ENCODE measurements around the gene CALHM1.
"Not testable (repeated sequence)": the region's sequence is repeated elsewhere in the genome, so short reads cannot be mapped to it uniquely, and the experiment has no call there.

Gene CALHM1

GRCh38 chr10:103486635-103487409, 28.1 kb upstream of the CALHM1 start:
- not testable (repeated sequence) for DNase-seq (ENCODE audit: low read depth in 1 of 2, low spot score in 1 of 2)

- DNase-seq (ENCODE audit: low read depth in 1 of 2, low spot score in 1 of 2): peak in 1 of 2 donors; percentile 41
These were observed 23.4 kb upstream of the CALHM1 start for GRCh38 chr10:103481974-103482531.

- DNase-seq (ENCODE audit: low read depth in 1 of 2, low spot score in 1 of 2): no peak
These were observed 21.8 kb upstream of the CALHM1 start for GRCh38 chr10:103480521-103480920.

GRCh38 chr10:103479135-103479534, 20.4 kb upstream of the CALHM1 start, which contains the start of gene CALHM3:
Gene CALHM3, minus strand, starts transcription at chr10:103479240. Its CDS starts 208 bp downstream, at chr10:103479032.
- no peak for DNase-seq (ENCODE audit: low read depth in 1 of 2, low spot score in 1 of 2)

- no peak for DNase-seq (ENCODE audit: low read depth in 1 of 2, low spot score in 1 of 2)
These were observed 20.0 kb upstream of the CALHM1 start for GRCh38 chr10:103478671-103479070.

GRCh38 chr10:103476046-103476768, 17.5 kb upstream of the CALHM1 start:
- DNase-seq (ENCODE audit: low read depth in 1 of 2, low spot score in 1 of 2): no peak

GRCh38 chr10:103475437-103475836, 16.7 kb upstream of the CALHM1 start:
- DNase-seq (ENCODE audit: low read depth in 1 of 2, low spot score in 1 of 2): no peak

GRCh38 chr10:103474077-103474476, 15.4 kb upstream of the CALHM1 start:
- no peak for DNase-seq (ENCODE audit: low read depth in 1 of 2, low spot score in 1 of 2)

- DNase-seq (ENCODE audit: low read depth in 1 of 2, low spot score in 1 of 2): no peak
These were observed 14.6 kb upstream of the CALHM1 start for GRCh38 chr10:103473261-103473671.

- no peak for DNase-seq (ENCODE audit: low read depth in 1 of 2, low spot score in 1 of 2)
These were observed 13.3 kb upstream of the CALHM1 start for GRCh38 chr10:103472005-103472404.

- DNase-seq (ENCODE audit: low read depth in 1 of 2, low spot score in 1 of 2): peak in 1 of 2 donors; percentile 34
These were observed 12.3 kb upstream of the CALHM1 start for GRCh38 chr10:103470761-103471653.

- DNase-seq (ENCODE audit: low read depth in 1 of 2, low spot score in 1 of 2): no peak
These were observed 10.5 kb upstream of the CALHM1 start for GRCh38 chr10:103469201-103469600.

GRCh38 chr10:103467406-103467805, 8.7 kb upstream of the CALHM1 start:
- DNase-seq (ENCODE audit: low read depth in 1 of 2, low spot score in 1 of 2): no peak

- DNase-seq (ENCODE audit: low read depth in 1 of 2, low spot score in 1 of 2): no peak
These were observed 8.0 kb upstream of the CALHM1 start for GRCh38 chr10:103466734-103467133.

GRCh38 chr10:103465411-103466179, 6.9 kb upstream of the CALHM1 start:
- DNase-seq (ENCODE audit: low read depth in 1 of 2, low spot score in 1 of 2): no peak

GRCh38 chr10:103463499-103463898, 4.8 kb upstream of the CALHM1 start:
- no peak for DNase-seq (ENCODE audit: low read depth in 1 of 2, low spot score in 1 of 2)

GRCh38 chr10:103459615-103460014, 915 bp upstream of the CALHM1 start:
- no peak for DNase-seq (ENCODE audit: low read depth in 1 of 2, low spot score in 1 of 2)

GRCh38 chr10:103457896-103458583, 660 bp downstream of the CALHM1 start:
- no peak for DNase-seq (ENCODE audit: low read depth in 1 of 2, low spot score in 1 of 2)

GRCh38 chr10:103457176-103457712, 1.5 kb downstream of the CALHM1 start:
- DNase-seq (ENCODE audit: low read depth in 1 of 2, low spot score in 1 of 2): no peak
